GM19324 (cell line): Measurements from ENCODE around the gene GET4.

ENCODE experiments used
- ATAC-seq: cut with Tn5 transposase; IDR thresholded peaks from one replicate; pipeline ENCODE4 v1.9.1; 2021; ENCODE audit warnings: mild to moderate bottlenecking, moderate library complexity; ENCODE audit not compliant: unreplicated experiment, low FRiP score

Gene GET4

DNA sequence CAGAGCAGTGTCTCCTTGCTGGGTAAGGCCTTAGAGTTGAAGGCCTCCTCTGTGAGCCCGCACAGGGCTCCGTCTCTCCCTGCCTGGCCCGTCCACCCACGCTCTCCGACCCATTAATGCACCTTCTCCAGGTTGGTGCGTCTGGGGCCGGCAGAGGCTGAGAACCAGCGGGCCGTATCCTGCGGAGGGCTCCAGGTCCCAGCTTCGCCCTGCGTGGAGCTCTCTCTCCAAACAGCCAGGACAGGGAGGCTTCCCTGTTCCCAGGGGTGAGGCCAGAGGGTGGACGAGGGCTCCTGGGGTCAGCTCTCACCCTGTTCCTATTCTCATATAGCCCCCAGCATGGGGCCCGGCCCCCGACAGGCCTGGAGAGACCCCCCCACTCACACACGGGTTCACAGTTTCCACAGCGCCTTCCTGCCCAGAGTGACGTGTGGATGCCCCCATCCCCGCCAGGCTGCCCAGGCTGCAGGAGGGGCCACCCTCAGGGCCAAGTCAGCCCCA, 34.6 kb downstream of the GET4 start:
- no peak for ATAC-seq

- no peak for ATAC-seq
These were observed 35.6 kb downstream of the GET4 start for GRCh38 chr7:911791-912480.

DNA sequence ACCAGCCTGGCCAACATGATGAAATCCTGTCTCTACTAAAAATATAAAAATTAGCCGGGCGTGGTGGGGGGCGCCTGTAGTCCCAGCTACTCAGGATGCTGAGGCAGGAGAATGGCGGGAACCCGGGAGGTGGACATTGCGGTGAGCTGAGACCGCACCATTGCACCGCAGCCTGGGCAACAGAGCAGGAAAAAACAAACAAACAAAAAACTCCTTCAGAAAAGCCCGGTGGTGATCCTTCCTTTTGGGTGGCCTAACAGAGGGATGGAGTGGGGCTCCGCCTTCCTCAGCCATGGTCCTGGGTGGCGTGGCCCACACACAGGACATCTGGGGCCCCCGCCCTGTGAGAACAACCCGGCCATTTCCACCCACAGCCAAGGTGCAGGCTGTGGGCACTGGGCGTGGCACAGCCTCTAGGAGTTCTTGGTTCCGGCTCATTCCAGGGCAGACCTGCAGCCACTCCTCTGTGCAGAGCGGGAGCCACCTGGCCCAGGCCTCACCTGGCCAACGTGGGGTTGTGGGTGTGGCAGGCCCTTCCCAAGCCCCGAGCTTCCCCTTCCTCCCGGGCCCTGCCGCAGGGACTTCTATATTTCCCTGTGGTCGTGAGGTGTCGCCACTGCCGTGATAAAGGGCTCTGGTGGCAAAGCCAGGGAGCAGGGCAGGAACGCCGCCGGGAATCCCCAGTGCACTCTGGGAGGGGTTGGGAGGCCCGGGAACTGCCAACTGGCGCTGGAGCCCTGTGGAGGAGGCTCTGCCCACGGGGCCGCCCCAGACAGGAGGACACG, 37.6 kb downstream of the GET4 start:
- ATAC-seq: no peak

DNA sequence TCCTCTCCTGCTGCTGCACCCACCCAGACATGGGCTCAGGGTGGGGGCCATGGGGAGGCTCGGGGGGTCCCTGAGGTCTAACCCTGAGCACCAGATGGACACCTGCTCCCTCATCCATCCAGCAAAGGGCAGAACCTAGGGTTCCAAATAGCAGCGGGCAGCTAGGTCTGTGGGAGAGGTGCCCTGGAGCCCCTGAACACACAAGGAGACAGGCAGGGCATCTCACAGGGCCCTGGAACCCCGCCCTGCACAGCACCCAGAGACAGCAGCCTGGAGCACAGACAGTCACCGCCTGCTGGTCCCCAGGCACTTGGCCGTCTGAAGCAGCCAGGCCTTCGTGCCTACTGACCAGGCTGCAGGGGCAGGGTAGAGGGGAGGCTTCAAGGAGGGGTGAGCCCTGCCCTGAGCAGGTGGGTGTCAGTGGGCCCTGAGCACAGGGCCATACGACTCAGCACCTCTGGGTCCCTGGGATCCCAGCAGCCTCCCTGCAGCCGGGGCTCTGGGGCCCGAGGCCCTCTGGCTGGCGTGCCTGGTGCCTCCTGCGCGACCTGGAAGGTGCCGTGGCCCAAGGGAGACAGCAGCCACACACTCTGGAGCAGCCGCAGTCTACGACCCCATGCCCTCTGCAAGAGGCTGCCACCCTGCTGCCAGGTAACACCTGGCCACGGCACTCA, 38.3 kb downstream of the GET4 start:
- ATAC-seq: no peak

- ATAC-seq: no peak
These were observed 39.2 kb downstream of the GET4 start for GRCh38 chr7:915291-916218.

DNA sequence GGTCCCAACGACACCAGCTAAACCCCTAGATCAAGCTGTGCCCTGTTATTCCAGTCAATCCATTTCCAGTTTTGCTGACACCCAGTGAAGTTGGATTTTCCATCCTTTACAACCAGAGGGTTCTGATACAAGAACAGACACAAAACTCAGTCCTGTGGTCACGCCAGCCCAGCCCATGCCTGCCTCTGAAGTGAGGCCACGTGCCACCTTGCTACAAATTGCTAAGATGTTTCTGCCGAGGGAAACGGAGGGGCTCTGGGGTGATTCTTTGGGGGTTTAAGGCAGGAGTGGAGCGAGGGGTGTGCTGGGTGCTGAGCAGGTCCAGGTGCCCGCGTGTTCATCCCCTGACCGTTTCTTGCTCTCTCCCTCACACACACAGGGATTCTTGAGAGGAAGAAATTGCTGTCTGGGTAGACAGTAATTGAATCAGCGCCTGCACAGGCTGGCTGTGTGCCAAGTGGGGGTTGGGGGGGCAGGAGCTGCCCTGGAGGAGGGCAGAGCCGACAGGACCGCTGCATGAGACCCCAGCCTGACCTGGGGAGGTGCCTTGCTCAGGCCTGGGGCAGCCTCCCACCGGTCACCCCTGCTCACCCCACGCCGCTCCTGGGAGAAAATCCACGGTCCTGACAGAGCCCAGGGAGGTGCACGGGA, 40.1 kb downstream of the GET4 start:
- no peak for ATAC-seq

DNA sequence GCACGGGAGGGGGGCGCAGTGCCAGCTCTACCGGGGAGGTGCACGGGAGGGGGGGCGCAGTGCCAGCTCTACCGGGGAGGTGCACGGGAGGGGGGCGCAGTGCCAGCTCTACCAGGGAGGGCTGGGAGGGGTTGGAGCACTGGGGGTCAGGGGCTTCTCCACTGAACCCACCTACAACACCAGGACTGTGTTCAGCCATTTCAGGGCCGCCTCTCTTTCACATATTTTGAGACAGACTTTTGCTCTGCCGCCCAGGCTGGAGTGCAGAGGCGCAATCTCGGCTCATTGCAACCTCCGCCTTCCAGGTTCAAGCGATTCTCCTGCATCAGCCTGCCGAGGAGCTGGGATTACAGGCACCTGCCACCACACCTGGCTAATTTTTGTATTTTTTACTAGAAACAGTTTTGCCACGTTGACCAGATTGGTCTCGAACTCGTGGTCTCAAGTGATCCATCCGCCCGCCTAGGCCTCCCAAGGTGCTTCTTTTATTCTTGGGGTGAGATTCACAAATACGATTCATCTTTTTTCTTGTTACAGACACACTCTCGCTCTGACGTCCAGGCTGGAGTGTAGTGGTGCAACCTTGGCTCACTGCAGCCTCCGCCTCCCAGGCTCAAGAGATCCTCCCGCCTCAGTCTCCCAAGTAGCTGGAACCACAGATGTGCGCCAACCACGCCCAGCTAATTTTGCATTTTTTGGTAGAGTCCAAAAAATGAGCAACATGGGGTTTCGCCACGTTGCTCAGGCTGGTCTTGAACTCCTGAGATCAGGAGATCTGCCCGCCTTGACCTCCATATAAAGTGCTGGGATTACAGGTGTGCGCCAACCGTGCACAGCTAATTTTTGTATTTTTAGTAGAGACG, 41.1 kb downstream of the GET4 start:
- no peak for ATAC-seq

GRCh38 chr7:918118-918425, 41.7 kb downstream of the GET4 start:
- no peak for ATAC-seq

- no peak for ATAC-seq
These were observed 42.2 kb downstream of the GET4 start for GRCh38 chr7:918441-919113.

GRCh38 chr7:919114-919442, 42.7 kb downstream of the GET4 start:
- ATAC-seq: no peak

DNA sequence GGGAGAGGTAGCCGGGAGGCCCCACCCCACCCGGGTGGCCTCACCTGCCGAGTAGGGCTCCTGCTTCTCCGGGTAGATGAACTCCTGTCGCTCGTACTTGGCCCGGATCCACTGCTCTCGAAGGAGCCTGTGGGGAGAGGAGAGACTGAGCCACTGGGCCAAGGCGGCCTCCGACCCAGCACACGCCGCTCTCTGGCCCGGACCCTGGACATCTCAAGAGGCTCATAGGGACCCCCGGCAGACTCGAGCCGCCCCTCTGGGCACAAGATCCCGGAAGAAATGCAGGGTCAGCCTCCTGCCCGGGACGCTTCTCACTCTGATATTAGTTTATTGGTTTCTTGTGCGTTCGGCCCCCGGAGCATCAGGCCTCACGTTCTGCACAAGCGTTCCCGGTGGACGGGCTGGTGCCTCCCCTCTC, 43.6 kb downstream of the GET4 start:
- ATAC-seq: no peak

GRCh38 chr7:920351-921070, 44.2 kb downstream of the GET4 start:
- no peak for ATAC-seq

- no peak for ATAC-seq
These were observed 44.7 kb downstream of the GET4 start for GRCh38 chr7:921071-921461.

DNA sequence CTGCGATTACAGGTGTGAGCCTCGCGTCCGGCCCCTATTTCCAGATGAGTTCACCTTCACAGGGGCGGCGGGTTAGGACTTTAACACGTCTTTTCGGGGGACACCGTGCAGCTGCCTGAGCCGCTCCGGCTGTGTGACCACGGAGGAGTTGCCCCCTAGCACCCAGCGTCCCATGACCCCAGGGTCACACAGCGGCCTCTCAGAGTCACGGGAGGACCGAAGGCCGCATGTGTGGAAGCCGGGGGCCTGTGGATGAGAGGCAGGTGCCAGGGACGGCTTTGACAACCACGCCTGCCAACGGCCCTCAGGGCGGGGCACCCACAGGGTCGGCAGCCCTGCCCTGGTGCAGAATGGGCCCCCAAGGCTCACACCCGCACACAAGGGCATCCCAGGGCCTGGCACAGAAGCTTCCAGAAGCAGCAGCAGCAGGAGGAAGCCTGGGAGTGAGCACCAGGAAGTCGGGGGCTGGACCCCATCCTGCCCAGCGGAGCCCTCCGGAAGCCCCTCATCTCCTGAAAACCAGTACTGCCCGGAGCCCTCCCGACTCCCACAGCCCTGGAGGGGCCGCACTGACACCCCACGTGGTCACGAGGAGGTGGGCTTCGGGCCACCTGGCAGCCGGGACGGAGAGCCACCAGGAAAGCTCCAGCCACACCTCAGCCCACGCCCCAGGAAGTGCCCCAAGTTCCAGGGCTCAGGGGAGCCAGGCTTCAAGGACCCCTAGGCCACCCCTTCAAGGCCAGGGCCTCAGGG, 45.4 kb downstream of the GET4 start:
- no peak for ATAC-seq

GRCh38 chr7:922334-923107, 46.2 kb downstream of the GET4 start:
- ATAC-seq: no peak
